HG03135 (cell line): ENCODE data around the gene WDSUB1.

ENCODE experiments used
- ATAC-seq: cut with Tn5 transposase; IDR thresholded peaks from one replicate; pipeline ENCODE4 v1.9.1; 2021; ENCODE audit warnings: mild to moderate bottlenecking, moderate library complexity; ENCODE audit not compliant: unreplicated experiment

The WDSUB1 gene

DNA sequence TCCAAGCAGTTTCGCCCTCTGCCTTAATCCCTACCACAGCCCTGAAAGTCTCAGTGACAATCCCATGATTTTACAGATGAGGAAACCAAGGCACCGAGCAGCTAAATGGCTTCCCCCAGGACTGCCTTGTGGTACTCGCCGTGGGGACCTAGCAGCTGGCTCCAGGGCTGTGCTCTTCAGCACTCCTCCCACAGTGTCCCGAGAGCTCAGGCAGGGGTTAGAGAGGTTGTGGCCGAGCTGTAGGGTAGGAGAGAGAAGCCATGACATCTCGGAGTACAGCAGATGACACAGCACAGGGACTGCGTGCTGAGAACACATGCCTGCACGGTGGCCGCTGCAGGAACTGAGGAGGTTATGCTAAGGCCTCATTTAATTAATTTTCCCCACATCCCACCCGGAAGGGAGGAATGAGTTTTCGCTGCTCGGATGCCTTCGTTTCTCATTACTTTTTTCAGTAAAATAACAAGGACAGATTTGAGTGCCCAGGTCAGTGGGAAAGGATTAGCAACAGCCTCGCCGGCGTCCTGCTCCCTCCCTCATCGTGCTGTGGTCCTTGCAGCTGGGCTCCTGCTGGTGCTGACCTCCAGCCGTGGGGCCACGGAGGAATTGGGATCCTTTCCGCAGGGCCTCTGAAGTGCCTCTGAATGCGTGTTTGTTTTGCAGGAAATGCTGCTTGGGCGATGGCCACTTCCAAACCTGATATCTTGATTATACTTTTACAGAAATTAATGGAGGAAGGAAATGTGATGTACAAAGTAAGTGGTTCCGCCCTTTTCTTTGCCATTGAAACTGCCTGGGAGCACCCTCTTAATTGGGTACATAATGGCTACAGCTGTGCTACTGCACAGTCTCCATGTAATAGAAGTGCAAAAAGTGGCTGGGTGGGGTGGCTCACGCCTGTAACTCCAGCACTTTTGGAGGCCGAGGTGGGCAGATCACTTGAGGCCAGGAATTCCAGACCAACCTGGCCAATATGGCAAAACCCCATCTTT, 61.2 kb downstream of the WDSUB1 start:
- no peak for ATAC-seq

DNA sequence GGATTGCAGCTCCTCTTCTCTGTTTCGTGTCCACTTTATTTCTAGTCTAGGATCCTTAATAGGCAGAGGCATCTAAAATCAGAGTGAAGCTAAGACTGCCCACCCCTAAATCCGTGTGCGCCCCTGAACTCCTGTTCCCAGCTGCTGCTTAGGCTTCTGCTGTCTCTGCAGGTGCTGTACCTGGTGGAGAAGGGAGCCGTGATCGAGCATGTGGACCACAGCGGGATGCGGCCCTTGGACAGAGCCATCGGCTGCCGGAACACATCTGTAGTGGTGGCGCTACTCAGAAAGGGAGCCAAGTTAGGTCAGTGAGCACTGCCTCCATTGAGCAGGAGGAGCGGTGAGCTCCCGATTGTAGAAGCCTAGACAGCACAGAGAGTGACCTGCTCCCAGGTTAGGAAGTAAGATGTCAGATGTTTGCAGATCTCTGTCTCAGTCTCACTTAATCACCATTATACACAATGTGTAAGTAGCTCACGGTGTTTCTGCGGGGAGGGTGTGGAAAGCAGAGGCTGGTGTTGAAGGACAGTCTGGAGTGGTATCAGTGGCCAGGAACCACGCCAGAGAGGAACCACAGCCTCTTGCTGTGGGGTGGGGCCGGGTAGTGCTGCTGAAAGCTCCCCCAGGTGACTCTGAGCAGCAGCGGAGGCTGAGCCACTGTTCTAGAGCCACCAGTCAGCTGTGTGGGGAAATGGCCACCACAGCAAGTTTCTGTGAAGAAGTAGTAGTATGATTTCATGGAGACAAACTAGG, 62.3 kb downstream of the WDSUB1 start:
- ATAC-seq, result no peak

DNA sequence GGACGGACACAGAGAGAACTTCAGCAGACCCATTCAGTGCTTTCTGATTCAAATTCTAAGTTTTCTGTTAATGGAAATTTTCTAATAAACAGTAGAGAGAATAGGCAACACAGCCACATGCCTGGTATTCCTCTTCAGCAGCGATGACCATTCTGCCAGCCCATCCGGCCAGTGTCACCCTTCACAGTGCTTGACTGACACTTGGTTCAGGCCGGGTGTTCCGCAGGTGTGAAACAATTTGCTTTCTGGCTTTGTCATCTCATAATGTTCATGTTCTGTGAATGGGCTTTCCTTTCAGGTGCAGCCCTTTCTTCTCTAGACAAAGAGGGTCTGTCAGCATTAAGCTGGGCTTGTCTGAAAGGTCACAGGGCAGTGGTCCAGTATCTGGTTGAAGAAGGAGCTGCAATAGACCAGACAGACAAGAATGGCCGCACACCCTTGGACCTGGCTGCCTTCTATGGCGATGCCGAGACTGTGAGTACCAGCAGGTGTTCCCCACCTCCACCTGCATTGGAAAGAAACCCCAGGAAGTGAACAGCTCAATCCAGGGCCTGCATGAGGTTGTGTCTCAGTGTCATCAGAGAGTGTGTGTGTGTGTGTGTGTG, 67.0 kb downstream of the WDSUB1 start:
- no peak for ATAC-seq

DNA sequence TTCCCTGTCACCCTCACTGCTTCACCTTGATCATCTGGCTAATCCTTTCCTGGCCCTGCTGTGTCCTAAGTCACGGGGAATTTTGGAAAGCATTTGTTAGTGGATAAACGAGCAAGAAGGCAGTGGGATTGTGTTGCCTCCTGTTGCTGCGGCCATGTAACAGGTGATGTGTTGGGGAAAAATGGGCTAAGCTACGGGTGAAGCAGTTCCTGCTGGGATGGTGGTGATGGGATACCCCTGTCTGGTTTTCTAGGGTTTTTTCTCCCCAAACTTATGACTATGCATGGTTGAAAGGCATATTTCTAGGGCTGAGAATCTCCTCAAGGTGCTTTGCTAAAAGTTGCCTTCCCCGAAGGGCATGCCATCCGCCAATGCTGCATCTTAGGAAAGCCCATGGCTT, 68.1 kb downstream of the WDSUB1 start:
- no peak for ATAC-seq

DNA sequence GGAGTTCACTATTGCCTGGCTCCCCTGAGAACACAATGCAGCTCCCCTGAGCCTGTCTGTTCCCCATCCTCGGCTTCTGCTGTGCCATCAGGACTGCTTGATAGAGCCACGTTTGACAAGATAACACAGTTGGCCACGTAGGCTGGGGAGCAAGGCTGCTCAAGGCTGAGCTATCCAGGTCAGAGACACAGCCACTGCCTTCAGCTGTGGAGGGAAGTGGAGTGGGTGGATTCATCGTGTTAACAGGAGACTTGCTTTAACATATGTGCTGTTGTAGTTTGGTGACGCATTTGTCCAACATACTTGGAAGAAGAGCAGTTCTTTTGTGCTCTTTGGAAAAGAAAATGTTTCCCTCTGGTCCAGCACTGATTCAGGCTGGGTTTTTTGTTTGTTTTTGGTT, 68.8 kb downstream of the WDSUB1 start:
- no peak for ATAC-seq

DNA sequence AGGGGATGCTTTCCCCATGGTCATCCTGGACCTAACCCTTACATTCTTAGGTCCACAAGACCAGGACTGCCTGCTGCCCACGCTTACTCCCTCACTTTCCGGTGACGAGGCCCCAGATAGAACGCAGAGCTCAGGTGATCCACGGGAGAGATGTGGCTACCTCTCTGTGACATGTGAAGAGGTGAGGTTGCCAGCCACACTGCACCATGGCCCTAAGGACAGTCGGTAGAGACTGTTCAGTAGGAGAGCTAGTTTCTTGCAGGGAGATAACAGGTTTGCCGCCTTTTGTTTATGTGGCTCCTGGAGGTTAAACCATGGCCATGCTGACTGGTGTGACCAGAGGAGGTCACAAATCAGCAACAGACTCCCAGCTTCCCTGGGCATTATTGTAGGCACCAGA, 71.4 kb downstream of the WDSUB1 start:
- ATAC-seq, result no peak

DNA sequence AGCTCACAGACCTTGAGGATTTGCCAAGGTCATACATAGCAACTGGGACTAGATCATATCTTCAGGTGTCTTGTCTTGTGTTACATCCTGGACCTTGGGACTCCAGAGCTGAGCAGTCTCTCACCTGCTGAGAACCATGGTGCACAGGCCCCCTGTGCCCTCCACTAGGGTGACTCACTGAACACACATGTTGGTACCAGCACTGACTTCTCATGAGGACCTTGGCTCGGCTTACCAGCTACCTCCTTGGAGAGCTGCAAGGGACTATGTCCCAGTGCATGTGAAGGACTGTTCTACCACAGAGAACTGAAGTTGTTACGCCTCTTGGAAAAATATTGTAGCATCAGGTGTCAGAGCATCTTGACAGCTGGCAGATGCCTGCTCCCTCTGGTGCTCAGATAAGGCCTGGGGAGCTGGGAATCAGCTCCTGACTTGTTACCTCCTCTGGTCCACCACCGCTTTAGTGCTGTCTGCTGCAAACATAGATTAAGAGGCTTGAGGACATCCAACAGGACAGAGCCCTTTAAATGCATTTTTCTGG, 72.1 kb downstream of the WDSUB1 start:
- no peak for ATAC-seq

DNA sequence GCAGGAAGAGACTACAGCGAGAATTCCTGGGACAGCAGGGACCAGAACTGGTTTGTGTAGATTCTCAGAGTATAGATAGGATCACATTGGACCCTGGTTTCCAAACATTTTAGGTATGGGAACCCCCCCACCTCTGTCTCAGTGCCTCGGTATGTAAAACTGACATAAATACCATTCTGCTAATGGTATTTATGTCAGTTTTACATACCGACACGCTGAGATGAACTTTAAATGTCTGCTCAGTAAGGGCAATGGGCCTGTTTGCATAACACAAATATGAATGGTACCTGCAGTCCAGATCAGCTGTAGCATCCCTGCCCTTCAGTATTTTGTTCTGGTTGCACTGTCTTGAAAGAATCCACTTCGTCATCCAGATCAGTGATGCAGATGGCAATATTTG, 73.2 kb downstream of the WDSUB1 start:
- no peak for ATAC-seq

DNA sequence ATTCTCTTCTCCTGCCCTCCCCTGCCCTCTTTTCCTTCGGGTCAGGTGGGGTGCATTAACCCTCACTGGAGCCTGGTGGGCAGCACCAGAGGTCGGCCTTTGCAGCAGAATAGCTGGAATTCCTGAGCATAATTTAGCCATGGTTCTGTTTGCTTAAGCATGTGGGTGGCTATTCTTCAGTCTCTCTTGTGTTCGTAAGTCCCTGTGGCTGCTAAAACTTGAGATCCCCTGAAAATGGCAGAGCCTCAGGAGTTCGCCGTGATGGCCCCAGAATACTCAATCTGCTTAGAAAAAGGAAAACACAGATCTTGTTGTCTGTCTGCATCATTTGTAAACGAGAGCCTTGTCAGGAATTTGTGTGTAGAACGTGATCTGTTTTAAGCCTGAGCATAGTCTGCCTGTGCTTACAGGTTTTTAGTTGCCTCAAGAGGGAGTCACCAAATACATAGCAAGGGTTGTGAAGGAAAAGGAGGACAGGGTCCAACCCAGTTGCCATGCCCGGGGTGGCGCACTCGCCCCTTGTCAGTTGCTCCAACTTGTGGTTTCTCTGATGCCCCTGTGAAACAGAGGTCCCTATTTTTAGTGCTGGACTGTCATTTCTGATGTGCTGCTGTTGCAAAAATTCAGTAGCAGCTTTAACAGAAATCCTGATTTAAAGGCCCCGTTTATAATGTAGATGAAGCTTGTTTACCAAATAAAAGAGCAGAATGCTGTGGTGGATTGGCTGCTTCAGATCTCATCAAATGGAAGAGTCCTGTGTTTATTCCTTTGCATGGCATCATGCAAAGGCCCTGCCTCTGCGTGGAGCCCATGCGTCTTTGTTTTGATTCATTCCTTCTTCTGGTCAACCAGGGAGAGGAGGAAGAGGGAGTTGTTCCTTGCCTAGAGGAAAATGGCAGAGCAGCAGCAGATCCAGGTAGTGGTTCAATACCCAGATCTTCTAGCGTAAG, 74.8 kb downstream of the WDSUB1 start:
- no peak for ATAC-seq

DNA sequence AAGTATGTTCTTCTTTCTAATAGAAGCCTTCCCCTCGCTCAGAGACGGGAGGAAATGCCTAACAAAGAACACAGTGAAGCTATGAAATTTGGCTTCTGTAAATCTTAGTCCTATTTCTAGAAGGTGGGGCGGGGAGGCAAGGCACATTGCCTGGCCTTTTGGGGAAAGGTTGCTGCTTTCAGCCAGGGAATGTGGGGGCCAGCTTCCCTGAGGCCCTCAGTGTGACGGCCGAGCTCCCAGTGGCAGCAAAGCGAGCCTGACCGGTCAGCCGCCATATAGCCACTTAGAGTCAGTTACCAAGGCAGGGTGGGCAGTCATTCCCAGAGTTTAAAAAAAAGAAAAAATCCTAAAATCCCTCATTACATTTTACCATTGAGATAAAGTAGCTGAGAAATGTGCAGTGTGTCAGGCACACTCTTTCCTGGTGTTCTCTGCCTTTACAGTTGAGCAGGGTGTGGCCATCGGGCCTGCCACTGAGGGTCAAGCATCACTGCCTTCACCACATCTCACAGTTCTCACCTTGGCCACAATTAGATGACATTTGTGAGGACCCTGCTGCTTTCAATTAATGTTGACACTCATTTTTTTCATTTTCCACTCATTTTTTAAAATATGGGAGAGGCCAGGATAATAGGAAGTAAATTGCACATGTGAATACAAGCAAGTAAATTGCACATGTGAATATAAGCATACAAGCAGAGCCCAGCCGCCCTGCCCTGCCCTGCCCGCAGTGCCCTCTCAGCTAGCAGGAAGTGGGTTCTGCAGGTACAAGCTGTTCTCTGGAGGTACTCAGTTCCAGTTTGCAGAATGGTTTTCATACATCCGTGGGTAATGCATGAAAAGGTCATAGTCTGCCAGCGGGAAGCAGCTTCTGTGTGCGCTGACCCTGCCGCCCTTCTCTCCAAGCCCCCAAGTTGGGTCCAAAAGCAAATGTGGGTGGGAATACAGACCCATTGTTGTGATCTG, 76.9 kb downstream of the WDSUB1 start:
- peak; percentile 70 for ATAC-seq

DNA sequence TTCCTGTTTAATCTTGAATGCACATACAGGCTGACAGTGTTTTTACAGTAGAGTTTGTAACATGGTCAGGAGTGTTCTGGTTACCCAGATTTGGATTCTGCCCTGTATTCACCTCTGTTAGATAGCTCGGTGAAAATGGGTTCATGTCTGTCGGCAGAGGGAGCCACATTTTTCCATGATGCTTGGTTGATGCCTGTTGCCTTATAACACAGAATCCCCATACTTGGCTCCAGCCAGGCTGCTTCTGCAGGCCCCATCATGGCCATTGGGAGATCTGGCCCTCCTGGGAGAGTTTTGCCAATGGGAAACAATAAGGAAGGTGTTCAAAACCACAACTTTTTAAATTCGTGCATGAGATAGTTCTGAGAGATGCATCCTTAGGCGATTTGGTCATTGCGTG, 78.1 kb downstream of the WDSUB1 start:
- ATAC-seq, result no peak

DNA sequence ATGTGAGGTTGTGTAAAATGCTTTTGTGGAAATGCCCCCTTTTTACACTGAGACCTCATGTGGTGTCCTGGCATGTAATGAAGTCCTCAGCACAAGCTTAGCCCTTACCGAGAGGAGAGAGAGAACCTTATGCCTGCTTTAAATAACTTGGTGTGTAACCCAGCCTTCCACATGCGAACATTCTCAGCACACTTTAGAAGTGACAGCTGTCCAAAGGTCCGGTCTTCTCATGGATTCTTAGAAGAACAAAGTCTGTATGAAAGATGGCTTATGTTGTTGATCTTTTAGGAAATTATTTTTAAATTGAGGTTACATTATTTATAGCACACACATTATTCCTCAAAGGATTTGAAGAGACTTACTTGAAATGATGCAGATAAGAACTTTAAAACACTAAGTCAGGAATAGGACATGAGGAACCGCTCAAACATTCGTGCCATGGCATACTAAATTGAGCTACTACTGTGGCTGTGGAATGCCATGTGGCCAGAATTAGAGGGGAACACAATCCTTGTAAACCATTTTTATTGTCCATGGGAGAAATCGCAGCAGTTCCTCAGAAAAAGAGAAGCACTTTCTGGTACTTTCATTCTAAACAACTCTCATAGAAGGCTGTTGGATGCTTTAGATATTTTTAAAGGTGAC, 79.6 kb downstream of the WDSUB1 start:
- ATAC-seq, result no peak

DNA sequence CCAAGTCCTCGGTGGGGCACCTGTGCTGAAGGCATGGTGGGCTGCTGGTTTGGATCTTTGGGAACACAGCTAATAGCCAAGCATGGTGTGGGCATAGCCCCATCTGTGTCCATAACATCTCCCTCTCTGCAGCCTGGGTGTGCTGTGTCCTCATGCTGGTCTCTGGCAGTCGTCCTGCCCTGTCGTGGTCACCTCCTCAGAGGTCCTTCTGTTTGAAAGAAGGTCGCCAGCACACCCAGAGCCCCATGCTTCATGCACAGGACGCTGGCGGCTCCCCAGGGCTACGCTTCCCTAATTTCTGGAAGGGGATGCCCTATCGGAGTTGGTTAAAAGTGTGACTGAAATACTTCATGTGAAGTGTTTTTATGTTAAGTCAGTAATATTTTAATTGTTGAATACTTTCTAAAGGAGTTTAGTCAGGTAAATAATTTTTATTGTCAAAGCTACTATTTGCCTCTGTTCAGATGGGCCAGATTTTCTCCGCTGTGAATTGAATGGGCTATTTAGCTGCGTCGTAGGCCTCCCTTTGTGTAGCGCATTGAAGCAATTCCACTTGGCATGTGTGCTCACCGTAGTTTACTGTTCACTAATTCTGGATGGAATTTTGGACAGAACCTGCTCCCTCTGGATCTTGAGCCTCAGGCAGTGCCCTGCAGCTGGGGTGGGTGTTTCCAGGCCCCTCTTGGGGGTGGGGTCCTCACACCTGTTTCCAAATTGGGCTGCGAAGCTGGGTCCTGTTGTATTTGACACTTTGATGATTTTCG, 81.9 kb downstream of the WDSUB1 start:
- ATAC-seq, result no peak

DNA sequence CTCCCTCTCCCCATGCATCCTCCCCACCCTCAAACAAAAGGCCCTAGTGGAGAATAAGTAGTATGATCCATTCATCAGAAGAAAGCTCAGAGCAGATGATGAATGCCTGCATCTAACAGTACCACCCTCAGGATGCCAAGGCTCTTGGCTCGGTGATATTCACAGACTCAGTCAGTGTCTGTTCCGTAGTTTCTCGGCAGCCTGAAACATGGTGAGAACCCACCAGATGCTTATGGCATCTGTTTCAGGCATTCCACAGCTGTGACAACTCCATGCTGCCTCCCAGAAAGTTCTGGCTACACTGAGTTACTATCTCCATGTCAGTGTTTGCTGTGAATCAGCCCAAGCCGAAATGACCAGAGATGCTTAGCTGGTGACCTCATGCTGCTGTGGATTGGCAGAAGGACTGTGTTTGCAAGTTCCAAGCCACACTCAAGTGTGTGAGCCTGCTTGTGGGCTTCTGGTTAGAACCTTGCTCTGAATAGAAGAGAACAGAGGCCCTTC, 83.9 kb downstream of the WDSUB1 start:
- no peak for ATAC-seq

DNA sequence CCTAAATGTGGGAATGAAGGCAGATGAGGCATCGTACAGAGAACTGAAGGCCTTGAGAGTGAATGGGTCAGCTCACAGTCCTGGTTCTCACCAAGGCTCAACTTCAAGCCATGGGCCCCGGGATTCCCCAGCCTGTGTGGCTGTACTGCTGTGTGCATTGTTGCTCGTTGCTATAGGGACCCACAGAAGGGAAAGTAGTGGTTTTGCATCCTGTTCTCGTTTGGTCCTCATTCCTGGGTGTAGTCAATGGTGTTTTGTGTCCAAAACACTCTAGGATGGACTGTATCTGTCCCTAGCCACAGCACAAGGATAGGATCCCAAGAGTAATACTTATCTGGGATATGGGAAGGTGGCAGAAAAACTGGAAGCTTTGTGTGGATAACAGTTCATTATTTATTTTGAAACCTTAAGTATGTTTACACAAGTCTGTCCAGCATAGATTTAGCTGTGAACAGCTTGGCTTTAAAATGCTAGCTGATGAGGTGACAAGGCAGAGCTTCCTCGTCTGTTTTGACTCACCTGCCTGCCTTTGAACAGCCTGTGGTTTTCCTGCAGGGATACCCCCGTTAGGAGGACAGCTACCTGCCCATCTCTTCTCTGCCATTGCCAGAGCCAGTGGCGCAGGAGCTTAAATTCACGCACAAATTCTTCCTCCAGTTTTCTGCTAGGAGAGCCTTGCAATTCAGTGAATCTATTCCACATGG, 85.0 kb downstream of the WDSUB1 start:
- peak; percentile 99 for ATAC-seq

DNA sequence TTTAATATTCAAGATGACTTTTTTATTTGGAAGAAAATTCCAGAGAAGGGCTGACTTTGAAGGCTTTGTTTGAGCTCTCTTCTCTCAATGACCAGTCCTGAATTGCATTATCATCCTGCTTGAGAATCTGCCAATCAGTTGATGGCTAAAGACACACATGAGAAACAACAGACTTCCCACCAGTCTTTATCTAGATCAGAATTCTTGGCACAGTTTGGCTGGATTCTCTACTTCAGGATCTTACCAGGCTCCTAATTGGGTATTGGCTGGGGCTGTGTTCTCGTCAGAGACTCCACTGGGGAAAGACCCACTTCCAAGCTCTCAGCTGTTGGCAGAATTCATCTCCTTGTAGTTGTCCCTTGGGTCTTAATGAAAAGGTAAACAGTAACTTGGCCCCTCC, 86.0 kb downstream of the WDSUB1 start:
- ATAC-seq, result no peak
